H9 (cell line): ENCODE data around the gene PPARG. TPM values are rescaled to one million over a fixed set of nuclear protein-coding genes. Genes with fewer than 3 reads are reported as not detected.

Experiments
- DNase-seq: peaks from one replicate; pipeline ENCODE4 v3.0.0-alpha.2; 2017
- H2AFZ ChIP-seq: one replicate; pipeline ENCODE4 v1.6.1; 2013; ENCODE audit warnings: mild to moderate bottlenecking, low read length, control low read depth, moderate library complexity
- H2AK5ac ChIP-seq: 2 replicates; pipeline ENCODE4 v1.6.1; 2013; ENCODE audit warnings: low read length, control low read depth, mixed read lengths; ENCODE audit not compliant: insufficient read length
- H2BK120ac ChIP-seq: one replicate; pipeline ENCODE4 v1.6.1; 2013; ENCODE audit warnings: low read depth, mild to moderate bottlenecking, low read length, control low read depth, inconsistent platforms; ENCODE audit not compliant: poor library complexity, severe bottlenecking
- H2BK12ac ChIP-seq: 2 replicates; pipeline ENCODE4 v1.6.1; 2013; ENCODE audit warnings: low read length, control low read depth, mixed read lengths, low read depth; ENCODE audit not compliant: insufficient read length
- H2BK15ac ChIP-seq: 2 replicates; pipeline ENCODE4 v1.6.1; 2013; ENCODE audit warnings: low read depth, low read length, control low read depth
- H2BK20ac ChIP-seq: one replicate; pipeline ENCODE4 v1.6.1; 2013; ENCODE audit warnings: low read depth, mild to moderate bottlenecking, low read length, control low read depth, inconsistent platforms; ENCODE audit not compliant: poor library complexity, severe bottlenecking
- H2BK5ac ChIP-seq: 2 replicates; pipeline ENCODE4 v1.6.1; 2013; ENCODE audit warnings: low read length, control low read depth, mixed read lengths; ENCODE audit not compliant: insufficient read length
- H3K14ac ChIP-seq: 2 replicates; pipeline ENCODE4 v1.6.1; 2013; ENCODE audit warnings: low read length, control low read depth; ENCODE audit not compliant: insufficient read depth
- H3K18ac ChIP-seq: 2 replicates; pipeline ENCODE4 v1.6.1; 2013; ENCODE audit warnings: low read depth, mild to moderate bottlenecking, mixed read lengths, low read length, control low read depth; ENCODE audit not compliant: insufficient read length
- H3K23ac ChIP-seq: 2 replicates; pipeline ENCODE4 v1.6.1; 2013; ENCODE audit warnings: low read length, control low read depth, mixed read lengths, low read depth; ENCODE audit not compliant: insufficient read length
- H3K23me2 ChIP-seq: 2 replicates; pipeline ENCODE4 v1.6.1; 2013; ENCODE audit warnings: low read depth, mild to moderate bottlenecking, mixed read lengths, low read length, control low read depth; ENCODE audit not compliant: insufficient read length, poor library complexity, severe bottlenecking
- H3K27ac ChIP-seq: 2 replicates; pipeline ENCODE4 v1.5.1; 2013; ENCODE audit warnings: low read length, control low read depth, mixed read lengths, low read depth; ENCODE audit not compliant: insufficient read length
- H3K27me3 ChIP-seq: 2 replicates; pipeline ENCODE4 v1.6.1; 2013; ENCODE audit warnings: low read length, control low read depth, inconsistent platforms; ENCODE audit not compliant: insufficient read depth
- H3K4ac ChIP-seq: 2 replicates; pipeline ENCODE4 v1.6.1; 2013; ENCODE audit warnings: low read depth, mild to moderate bottlenecking, control low read depth, inconsistent platforms, low read length, moderate library complexity
- H3K4me1 ChIP-seq: 2 replicates; pipeline ENCODE4 v1.6.1; 2013; ENCODE audit warnings: low read length, control low read depth, inconsistent platforms; ENCODE audit not compliant: insufficient read depth
- H3K4me2 ChIP-seq: 2 replicates; pipeline ENCODE4 v1.6.1; 2013; ENCODE audit warnings: low read length, control low read depth, mixed read lengths; ENCODE audit not compliant: insufficient read length, insufficient read depth
- H3K56ac ChIP-seq: 2 replicates; pipeline ENCODE4 v1.6.1; 2013; ENCODE audit warnings: low read depth, mild to moderate bottlenecking, mixed read lengths, low read length, control low read depth; ENCODE audit not compliant: insufficient read length
- H3K79me1 ChIP-seq: 2 replicates; pipeline ENCODE4 v1.6.1; 2013; ENCODE audit warnings: low read depth, mild to moderate bottlenecking, moderate library complexity, low read length, control low read depth, inconsistent platforms; ENCODE audit not compliant: insufficient read depth, poor library complexity, severe bottlenecking
- H3K79me2 ChIP-seq: 2 replicates; pipeline ENCODE4 v1.6.1; 2013; ENCODE audit warnings: low read length, control low read depth, inconsistent platforms; ENCODE audit not compliant: insufficient read depth
- H3K9ac ChIP-seq: 2 replicates; pipeline ENCODE4 v1.6.1; 2013; ENCODE audit warnings: low read length, control low read depth, mixed read lengths; ENCODE audit not compliant: insufficient read length; ENCODE audit errors: extremely low read depth
- H3K9me3 ChIP-seq: one replicate; pipeline ENCODE4 v1.6.1; 2013; ENCODE audit warnings: low read depth, low read length, inconsistent platforms; ENCODE audit not compliant: control insufficient read depth
- H3T11ph ChIP-seq: one replicate; pipeline ENCODE4 v1.6.1; 2013; ENCODE audit warnings: mild to moderate bottlenecking, low read length, control low read depth, inconsistent platforms
- H4K20me1 ChIP-seq: one replicate; pipeline ENCODE4 v1.6.1; 2013; ENCODE audit not compliant: control insufficient read depth, insufficient read length, insufficient read depth
- H4K5ac ChIP-seq: 2 replicates; pipeline ENCODE4 v1.6.1; 2013; ENCODE audit warnings: low read depth, mild to moderate bottlenecking, mixed read lengths, low read length, control low read depth; ENCODE audit not compliant: insufficient read length
- H4K8ac ChIP-seq: replicated peaks from 2 replicates; pipeline ENCODE4 v1.6.1; 2013; ENCODE audit warnings: low read length, control low read depth, mixed read lengths, low read depth; ENCODE audit not compliant: insufficient read length
- H4K91ac ChIP-seq: 2 replicates; pipeline ENCODE4 v1.6.1; 2013; ENCODE audit warnings: low read depth, mild to moderate bottlenecking, moderate library complexity, mixed read lengths, low read length, control low read depth; ENCODE audit not compliant: insufficient read length
- H3K27ac Mint-ChIP-seq, 3 experiments: 2 replicates in 2 of 3; 3 replicates in 1 of 3; pipeline ENCODE4 v1.8.0; 2020 to 2021; ENCODE audit warnings: mixed read lengths in 3 of 3, mild to moderate bottlenecking in 1 of 3, moderate library complexity in 1 of 3
- H3K27me3 Mint-ChIP-seq: 2 replicates; pipeline ENCODE4 v1.8.0; 2021; ENCODE audit warnings: low read depth, mild to moderate bottlenecking, moderate library complexity, mixed read lengths
- H3K36me3 Mint-ChIP-seq, 3 experiments: 2 replicates in 2 of 3; 3 replicates in 1 of 3; pipeline ENCODE4 v1.8.0; 2020 to 2021; ENCODE audit warnings: low read depth in 3 of 3, mixed read lengths in 3 of 3; ENCODE audit not compliant: insufficient read depth in 1 of 3
- H3K4me1 Mint-ChIP-seq, 2 experiments: 2 replicates each; pipeline ENCODE4 v1.8.0; 2020; ENCODE audit warnings: mixed read lengths in 2 of 2
- H3K4me3 Mint-ChIP-seq, 2 experiments: 2 replicates in 1 of 2; 3 replicates in 1 of 2; pipeline ENCODE4 v1.8.0; 2020 to 2021; ENCODE audit warnings: mild to moderate bottlenecking in 2 of 2, mixed read lengths in 2 of 2, moderate library complexity in 1 of 2
- H3K9me3 Mint-ChIP-seq, 2 experiments: 2 replicates in 1 of 2; 3 replicates in 1 of 2; pipeline ENCODE4 v1.8.0; 2020; ENCODE audit warnings: mild to moderate bottlenecking in 2 of 2, mixed read lengths in 2 of 2, moderate library complexity in 1 of 2
- CTCF ChIP-seq: fragments of 200-600 bp; sonication (generic); conservative IDR thresholded peaks from 3 replicates; pipeline ENCODE4 v1.8.0; 2021; ENCODE audit warnings: antibody characterized with exemption, mild to moderate bottlenecking
- WGBS: extraction: QIAGEN DNeasy Blood & Tissue Kit; methylation state at CpG from one replicate; pipeline ENCODE4 v1.1.7; 2013; ENCODE audit warnings: missing lambda C conversion rate, low lambda C conversion rate, mixed read lengths; ENCODE audit not compliant: insufficient read length; ENCODE audit errors: extremely low coverage; 5-methylcytosine and 5-hydroxymethylcytosine counted together
- total RNA-seq: library from RNA; stranded (reverse); gene quantifications from 2 replicates; pipeline ENCODE4 v1.2.1, GENCODE V29; 2021

Gene PPARG
- total RNA-seq, 1 experiment from 2014 or later: 0.42 TPM

- H3K27ac ChIP-seq: no peak overlapping the region
Observed at GRCh38 chr3:12300137-12300536, 11.3 kb downstream of the PPARG start.

More at GRCh38 chr3:12300137-12300536, 11.3 kb downstream of the PPARG start:
- Histone ChIP-seq H2BK5ac (no peak overlapping the region), H3K4me2 (no peak overlapping the region), H3K23me2 (no peaks in the 10 kb centered on the region), H3K27me3 (no peaks in the 10 kb centered on the region), H4K20me1 (no peaks in the 10 kb centered on the region), H2AK5ac (no peak overlapping the region), H3K18ac (no peak overlapping the region), H3T11ph (no peak overlapping the region), H3K14ac (no peak overlapping the region), H3K4me1 (no peaks in the 10 kb centered on the region), H2BK15ac (no peak overlapping the region), H3K79me1 (no peaks in the 10 kb centered on the region), H2BK20ac (no peak overlapping the region), H4K91ac (no peak overlapping the region), H2BK12ac (no peak overlapping the region), H3K23ac (no peak overlapping the region), H3K9me3 (no peaks in the 10 kb centered on the region), H2AFZ (no peak overlapping the region), H2BK120ac (no peak overlapping the region), H4K5ac (no peak overlapping the region), H3K9ac (no peak overlapping the region), H4K8ac (no peak overlapping the region), H3K79me2 (no peaks in the 10 kb centered on the region), H3K4ac (no peak overlapping the region), H3K56ac (no peak overlapping the region)
- no peak for TF ChIP-seq CTCF
- Mint-ChIP-seq H3K27me3 (peaks cover 16% of the 10 kb centered on the region; the same call in 1 of the 2 replicates), H3K27ac (no peak overlapping the region), H3K36me3 (no peaks in the 10 kb centered on the region), H3K4me3 (no peak overlapping the region), H3K9me3 (no peaks in the 10 kb centered on the region), H3K4me1 (no peaks in the 10 kb centered on the region)
- no CpG with 5 or more reads among the region's 4 CpGs for WGBS
- DNase-seq: no peak
